Kidney glomerular epithelial cell (primary cell): ENCODE measurements around the gene HHIP.

Experiments
- DNase-seq: peaks from one replicate; lab custom pipeline; 2025; lab: John Stamatoyannopoulos, UW

The HHIP gene

GRCh38 chr4:144705601-144706590 is 59.9 kb downstream of the HHIP start:
- DNase-seq = no peak

GRCh38 chr4:144709159-144709558 is 63.2 kb downstream of the HHIP start:
- DNase-seq = peak; percentile 97

GRCh38 chr4:144709793-144710525 is 64.0 kb downstream of the HHIP start:
- DNase-seq = peak; percentile 91

GRCh38 chr4:144710526-144710912 is 64.6 kb downstream of the HHIP start:
- DNase-seq = no peak

GRCh38 chr4:144711700-144712456 is 65.9 kb downstream of the HHIP start:
- DNase-seq = no peak

GRCh38 chr4:144712775-144713174 is 66.8 kb downstream of the HHIP start:
- peak; percentile 55 for DNase-seq

- no peak for DNase-seq
Observed at GRCh38 chr4:144714166-144714565, 68.2 kb downstream of the HHIP start.

GRCh38 chr4:144715230-144715629 is 69.3 kb downstream of the HHIP start:
- DNase-seq = no peak

- DNase-seq = peak; percentile 15
Observed at GRCh38 chr4:144716778-144717177, 70.8 kb downstream of the HHIP start.

- DNase-seq = no peak
Observed at GRCh38 chr4:144718958-144719512, 73.1 kb downstream of the HHIP start.

GRCh38 chr4:144720491-144720890 is 74.5 kb downstream of the HHIP start:
- no peak for DNase-seq

GRCh38 chr4:144721994-144722393 is 76.0 kb downstream of the HHIP start:
- no peak for DNase-seq

- no peak for DNase-seq
Observed at GRCh38 chr4:144723471-144723870, 77.5 kb downstream of the HHIP start.

- DNase-seq = no peak
Observed at GRCh38 chr4:144729175-144729574, 83.2 kb downstream of the HHIP start.

GRCh38 chr4:144732584-144733428 is 86.8 kb downstream of the HHIP start:
- no peak for DNase-seq

GRCh38 chr4:144733566-144733965 is 87.6 kb downstream of the HHIP start:
- no peak for DNase-seq

GRCh38 chr4:144734522-144734921 is 88.6 kb downstream of the HHIP start:
- peak; percentile 45 for DNase-seq

- DNase-seq = no peak
Observed at GRCh38 chr4:144738649-144739048, 92.7 kb downstream of the HHIP start.

- no peak for DNase-seq
Observed at GRCh38 chr4:144739511-144740033, 93.6 kb downstream of the HHIP start.

- no peak for DNase-seq
Observed at GRCh38 chr4:144740316-144740715, 94.4 kb downstream of the HHIP start.
